ENCODE data around the gene GRIN2A. TPM values are rescaled to one million over a fixed set of nuclear protein-coding genes. Genes with fewer than 3 reads are reported as not detected.
A peak's percentile ranks its signal among the peaks of the same experiment; 100 is the strongest.

The GRIN2A gene
- total and polyA plus RNA-seq, 4 donors: 11.2 to 42.6 (median 20.0) TPM

GRCh38 chr16:10169904-10170410, 12.3 kb downstream of the GRIN2A start:
- WGBS (ENCODE audit: insufficient coverage): no CpG with 5 or more reads among the region's 2 CpGs
- no peaks in the 10 kb centered on the region for H3K4me1 ChIP-seq (ENCODE audit: control insufficient read depth, insufficient read depth, low read length)
- no peak overlapping the region for H3K27ac ChIP-seq (ENCODE audit: low read depth, low read length)
- peaks cover 2% of the 10 kb centered on the region for H3K9me3 ChIP-seq (ENCODE audit: control insufficient read depth, insufficient read depth, low read length)
- no peak for DNase-seq (ENCODE audit: low read depth in 4 of 6, low spot score in 6 of 6)
- no peaks in the 10 kb centered on the region for H3K36me3 ChIP-seq (ENCODE audit: control insufficient read depth, insufficient read depth, low read length)
- H3K27me3 ChIP-seq (ENCODE audit: control insufficient read depth, insufficient read depth, low read length): no peaks in the 10 kb centered on the region
- H3K4me3 ChIP-seq (ENCODE audit: low read depth, low read length): no peak overlapping the region

GRCh38 chr16:10169031-10169430, 13.2 kb downstream of the GRIN2A start:
- H3K27ac ChIP-seq (ENCODE audit: low read depth, low read length): no peak overlapping the region
- H3K4me3 ChIP-seq (ENCODE audit: low read depth, low read length): no peak overlapping the region
- peaks cover 2% of the 10 kb centered on the region for H3K9me3 ChIP-seq (ENCODE audit: control insufficient read depth, insufficient read depth, low read length)
- no peaks in the 10 kb centered on the region for H3K36me3 ChIP-seq (ENCODE audit: control insufficient read depth, insufficient read depth, low read length)
- no CpG with 5 or more reads among the region's 3 CpGs for WGBS (ENCODE audit: insufficient coverage)
- no peaks in the 10 kb centered on the region for H3K27me3 ChIP-seq (ENCODE audit: control insufficient read depth, insufficient read depth, low read length)
- no peaks in the 10 kb centered on the region for H3K4me1 ChIP-seq (ENCODE audit: control insufficient read depth, insufficient read depth, low read length)
- no peak for DNase-seq (ENCODE audit: low read depth in 4 of 6, low spot score in 6 of 6)

GRCh38 chr16:10168258-10168657, 14.0 kb downstream of the GRIN2A start:
- WGBS (ENCODE audit: insufficient coverage): 100% methylated on average over 1 of the region's 1 CpG
- H3K4me3 ChIP-seq (ENCODE audit: low read depth, low read length): no peak overlapping the region
- no peaks in the 10 kb centered on the region for H3K27me3 ChIP-seq (ENCODE audit: control insufficient read depth, insufficient read depth, low read length)
- H3K4me1 ChIP-seq (ENCODE audit: control insufficient read depth, insufficient read depth, low read length): no peaks in the 10 kb centered on the region
- H3K9me3 ChIP-seq (ENCODE audit: control insufficient read depth, insufficient read depth, low read length): peaks cover 2% of the 10 kb centered on the region
- no peaks in the 10 kb centered on the region for H3K36me3 ChIP-seq (ENCODE audit: control insufficient read depth, insufficient read depth, low read length)
- H3K27ac ChIP-seq (ENCODE audit: low read depth, low read length): no peak overlapping the region
- no peak for DNase-seq (ENCODE audit: low read depth in 4 of 6, low spot score in 6 of 6)

GRCh38 chr16:10165643-10166042, 16.6 kb downstream of the GRIN2A start:
- DNase-seq (ENCODE audit: low read depth in 4 of 6, low spot score in 6 of 6): no peak
- H3K27ac ChIP-seq (ENCODE audit: low read depth, low read length): no peak overlapping the region

GRCh38 chr16:10162981-10163380, 19.2 kb downstream of the GRIN2A start:
- 100% methylated on average over 1 of the region's 1 CpG for WGBS (ENCODE audit: insufficient coverage)
- Histone ChIP-seq H3K27me3 (ENCODE audit: control insufficient read depth, insufficient read depth, low read length) (no peaks in the 10 kb centered on the region), H3K9me3 (ENCODE audit: control insufficient read depth, insufficient read depth, low read length) (no peaks in the 10 kb centered on the region), H3K27ac (ENCODE audit: low read depth, low read length) (no peak overlapping the region), H3K4me1 (ENCODE audit: control insufficient read depth, insufficient read depth, low read length) (no peaks in the 10 kb centered on the region), H3K4me3 (ENCODE audit: low read depth, low read length) (no peak overlapping the region), H3K36me3 (ENCODE audit: control insufficient read depth, insufficient read depth, low read length) (no peaks in the 10 kb centered on the region)
- no peak for DNase-seq (ENCODE audit: low read depth in 4 of 6, low spot score in 6 of 6)

More at GRCh38 chr16:10165643-10166042, 16.6 kb downstream of the GRIN2A start:
- no peaks in the 10 kb centered on the region for H3K27me3 ChIP-seq (ENCODE audit: control insufficient read depth, insufficient read depth, low read length)
- H3K4me3 ChIP-seq (ENCODE audit: low read depth, low read length): no peak overlapping the region
- H3K4me1 ChIP-seq (ENCODE audit: control insufficient read depth, insufficient read depth, low read length): no peaks in the 10 kb centered on the region
- WGBS (ENCODE audit: insufficient coverage): 79% methylated on average over 1 of the region's 1 CpG
- H3K36me3 ChIP-seq (ENCODE audit: control insufficient read depth, insufficient read depth, low read length): no peaks in the 10 kb centered on the region
- H3K9me3 ChIP-seq (ENCODE audit: control insufficient read depth, insufficient read depth, low read length): peaks cover 2% of the 10 kb centered on the region

GRCh38 chr16:10156099-10156498, 26.1 kb downstream of the GRIN2A start:
- DNase-seq (ENCODE audit: low read depth in 4 of 6, low spot score in 6 of 6): no peak
- Histone ChIP-seq H3K9me3 (ENCODE audit: control insufficient read depth, insufficient read depth, low read length) (no peaks in the 10 kb centered on the region), H3K36me3 (ENCODE audit: control insufficient read depth, insufficient read depth, low read length) (no peaks in the 10 kb centered on the region), H3K27me3 (ENCODE audit: control insufficient read depth, insufficient read depth, low read length) (no peaks in the 10 kb centered on the region), H3K4me1 (ENCODE audit: control insufficient read depth, insufficient read depth, low read length) (no peaks in the 10 kb centered on the region), H3K4me3 (ENCODE audit: low read depth, low read length) (no peak overlapping the region), H3K27ac (ENCODE audit: low read depth, low read length) (no peak overlapping the region)
- 88% methylated on average over 2 of the region's 4 CpGs for WGBS (ENCODE audit: insufficient coverage)

- no peaks in the 10 kb centered on the region for H3K9me3 ChIP-seq (ENCODE audit: control insufficient read depth, insufficient read depth, low read length)
- WGBS (ENCODE audit: insufficient coverage): 56% methylated on average over 1 of the region's 2 CpGs
- H3K36me3 ChIP-seq (ENCODE audit: control insufficient read depth, insufficient read depth, low read length): no peaks in the 10 kb centered on the region
- DNase-seq (ENCODE audit: low read depth in 4 of 6, low spot score in 6 of 6): no peak
- H3K27ac ChIP-seq (ENCODE audit: low read depth, low read length): no peak overlapping the region
- H3K4me1 ChIP-seq (ENCODE audit: control insufficient read depth, insufficient read depth, low read length): no peaks in the 10 kb centered on the region
- H3K27me3 ChIP-seq (ENCODE audit: control insufficient read depth, insufficient read depth, low read length): no peaks in the 10 kb centered on the region
- H3K4me3 ChIP-seq (ENCODE audit: low read depth, low read length): no peak overlapping the region
These were observed 27.8 kb downstream of the GRIN2A start for GRCh38 chr16:10154389-10154788.

GRCh38 chr16:10153985-10154384, 28.2 kb downstream of the GRIN2A start:
- H3K36me3 ChIP-seq (ENCODE audit: control insufficient read depth, insufficient read depth, low read length): no peaks in the 10 kb centered on the region
- WGBS (ENCODE audit: insufficient coverage): 71% methylated on average over 2 of the region's 8 CpGs
- no peaks in the 10 kb centered on the region for H3K9me3 ChIP-seq (ENCODE audit: control insufficient read depth, insufficient read depth, low read length)
- H3K27ac ChIP-seq (ENCODE audit: low read depth, low read length): no peak overlapping the region
- peak in 2 of 6 donors; percentile 13 to 18 for DNase-seq (ENCODE audit: low read depth in 4 of 6, low spot score in 6 of 6)
- H3K27me3 ChIP-seq (ENCODE audit: control insufficient read depth, insufficient read depth, low read length): no peaks in the 10 kb centered on the region
- no peak overlapping the region for H3K4me3 ChIP-seq (ENCODE audit: low read depth, low read length)
- H3K4me1 ChIP-seq (ENCODE audit: control insufficient read depth, insufficient read depth, low read length): no peaks in the 10 kb centered on the region

- H3K36me3 ChIP-seq (ENCODE audit: control insufficient read depth, insufficient read depth, low read length): no peaks in the 10 kb centered on the region
- no peak for DNase-seq (ENCODE audit: low read depth in 4 of 6, low spot score in 6 of 6)
- WGBS (ENCODE audit: insufficient coverage): 95% methylated on average over 6 of the region's 6 CpGs
These were observed 30.5 kb downstream of the GRIN2A start for GRCh38 chr16:10151718-10152117.

GRCh38 chr16:10150906-10151305, 31.3 kb downstream of the GRIN2A start:
- no peaks in the 10 kb centered on the region for H3K27me3 ChIP-seq (ENCODE audit: control insufficient read depth, insufficient read depth, low read length)

More at GRCh38 chr16:10151718-10152117, 30.5 kb downstream of the GRIN2A start:
- Histone ChIP-seq H3K4me3 (ENCODE audit: low read depth, low read length) (no peak overlapping the region), H3K27ac (ENCODE audit: low read depth, low read length) (no peak overlapping the region), H3K27me3 (ENCODE audit: control insufficient read depth, insufficient read depth, low read length) (no peaks in the 10 kb centered on the region), H3K4me1 (ENCODE audit: control insufficient read depth, insufficient read depth, low read length) (no peaks in the 10 kb centered on the region), H3K9me3 (ENCODE audit: control insufficient read depth, insufficient read depth, low read length) (no peaks in the 10 kb centered on the region)

More at GRCh38 chr16:10150906-10151305, 31.3 kb downstream of the GRIN2A start:
- H3K36me3 ChIP-seq (ENCODE audit: control insufficient read depth, insufficient read depth, low read length): no peaks in the 10 kb centered on the region
- H3K9me3 ChIP-seq (ENCODE audit: control insufficient read depth, insufficient read depth, low read length): no peaks in the 10 kb centered on the region
- WGBS (ENCODE audit: insufficient coverage): 69% methylated on average over 4 of the region's 4 CpGs
- no peak overlapping the region for H3K27ac ChIP-seq (ENCODE audit: low read depth, low read length)
- DNase-seq (ENCODE audit: low read depth in 4 of 6, low spot score in 6 of 6): no peak
- H3K4me1 ChIP-seq (ENCODE audit: control insufficient read depth, insufficient read depth, low read length): no peaks in the 10 kb centered on the region
- H3K4me3 ChIP-seq (ENCODE audit: low read depth, low read length): no peak overlapping the region

Data from spinal cord (tissue), 10 donors.